ENCODE measurements around the gene GRID1. TPM values are rescaled to one million over a fixed set of nuclear protein-coding genes. Genes with fewer than 3 reads are reported as not detected.

GRID1 gene
- total RNA-seq, 1 experiment from 2014 or later = 0.37 TPM

GRCh38 chr10:86063341-86063740 lies 303.3 kb downstream of the GRID1 start (continued):
- TF ChIP-seq STAT6 (CRISPR knock-in tag; conservative IDR thresholded peaks at IDR 0.05; ENCODE audit: low read depth) (no peak), GABPB1 (CRISPR knock-in tag; IDR thresholded peaks at IDR 0.05) (no peak), SP1 (CRISPR knock-in tag; conservative IDR thresholded peaks at IDR 0.05) (no peak), KAT7 (CRISPR knock-in tag; IDR thresholded peaks at IDR 0.05; ENCODE audit: borderline replicate concordance) (no peak)

- TF ChIP-seq E2F1 (CRISPR knock-in tag; IDR thresholded peaks at IDR 0.05) (no peak), GTF2I (CRISPR knock-in tag; conservative IDR thresholded peaks at IDR 0.05) (no peak), ZNF138 (CRISPR knock-in tag; conservative IDR thresholded peaks at IDR 0.05) (no peak), SP1 (CRISPR knock-in tag; conservative IDR thresholded peaks at IDR 0.05) (no peak), SMAD3 (CRISPR knock-in tag; IDR thresholded peaks at IDR 0.05; ENCODE audit: borderline replicate concordance) (no peak), RELA (CRISPR knock-in tag; IDR thresholded peaks at IDR 0.05; ENCODE audit: borderline replicate concordance) (no peak), JUN (CRISPR knock-in tag; IDR thresholded peaks at IDR 0.05) (no peak), ZNF425 (CRISPR knock-in tag; conservative IDR thresholded peaks at IDR 0.05) (no peak), MXD4 (CRISPR knock-in tag; IDR thresholded peaks at IDR 0.05; ENCODE audit: borderline replicate concordance) (no peak), ZBTB43 (CRISPR knock-in tag; IDR thresholded peaks at IDR 0.05) (no peak), ERG (CRISPR knock-in tag; IDR thresholded peaks at IDR 0.05) (no peak), OVOL2 (CRISPR knock-in tag; IDR thresholded peaks at IDR 0.05; ENCODE audit: borderline replicate concordance) (no peak), CREB1 (CRISPR knock-in tag; IDR thresholded peaks at IDR 0.05) (no peak), ZNF671 (CRISPR knock-in tag; IDR thresholded peaks at IDR 0.05) (no peak), CTCF (IDR thresholded peaks at IDR 0.05) (no peak), PRDM15 (CRISPR knock-in tag; IDR thresholded peaks at IDR 0.05) (no peak), ZNF263 (CRISPR knock-in tag; IDR thresholded peaks at IDR 0.05; ENCODE audit: low read depth) (no peak), ESRRA (CRISPR knock-in tag; IDR thresholded peaks at IDR 0.05; ENCODE audit: borderline replicate concordance) (no peak), NFE2L1 (CRISPR knock-in tag; IDR thresholded peaks at IDR 0.05) (no peak)
- ChIA-PET CTCF (no interaction called here), POLR2A (no interaction called here)
- Mint-ChIP-seq H3K27me3 (ENCODE audit: low read depth) (no peaks in the 10 kb centered on the region; the same call in 1 of the 2 replicates), H3K36me3 (no peaks in the 10 kb centered on the region), H3K9me3 (0 out of 2 replicates have a peak, but pooled peaks cover under 1% of the 10 kb centered on the region), H3K4me1 (no peaks in the 10 kb centered on the region), H3K27ac (no peak overlapping the region), H3K4me3 (no peak overlapping the region)
- DNase-seq (ENCODE audit: low spot score) = no peak
- ATAC-seq = no peak
These were observed 303.9 kb downstream of the GRID1 start for GRCh38 chr10:86062647-86063145.

All from WTC11 (cell line).